ENCODE results near the gene GIMAP7. TPM values are rescaled to one million over a fixed set of nuclear protein-coding genes. Genes with fewer than 3 reads are reported as not detected.

Gene GIMAP7
- total RNA-seq (100 to 1,000 TPM in 5 of 7 donors, 10 to 100 TPM in 2; 71.2 to 137 (median 102) TPM), polyA plus RNA-seq (100 to 1,000 TPM in 1 of 3 donors, 10 to 100 TPM in 2; 48.7 to 103 (median 68.0) TPM)
- long read RNA-seq, donor 1, transcript GIMAP7-201 (2 exons, 1,256 nt), result major isoform, 30 of 30 reads
- long read RNA-seq, donor 1, partial matches to known transcripts, result 0 of 30 reads
- long read RNA-seq, donor 1, other reads (novel, unspliced or antisense), result 0 of 30 reads
- long read RNA-seq, donor 2, transcript GIMAP7-201 (2 exons, 1,256 nt), result major isoform, 29 of 47 reads
- long read RNA-seq, donor 2, partial matches to known transcripts, result 18 of 47 reads
- long read RNA-seq, donor 2, other reads (novel, unspliced or antisense), result 0 of 47 reads

DNA sequence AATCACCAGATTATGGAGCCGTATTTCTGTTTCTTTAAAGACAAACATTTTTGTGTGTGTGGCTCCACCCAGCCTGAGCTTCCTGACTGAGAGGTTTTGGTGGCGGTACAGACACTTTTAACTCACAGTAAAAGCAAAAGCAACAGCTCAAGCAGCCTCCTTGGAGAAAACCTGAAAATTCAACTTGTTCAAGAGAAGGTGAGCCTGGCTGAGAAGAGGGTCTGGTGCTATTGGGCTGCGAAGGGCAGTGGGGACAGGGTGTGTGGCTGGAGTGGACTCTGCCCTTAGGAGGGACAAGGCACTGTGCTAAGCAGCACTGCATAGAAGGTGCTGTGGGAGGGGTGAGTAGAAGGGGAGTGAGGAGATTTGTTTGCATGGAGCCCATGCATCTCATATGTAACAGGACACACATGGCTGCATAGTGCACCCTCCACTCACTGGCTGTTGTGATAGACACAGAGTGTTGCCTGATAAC lies at the start of gene GIMAP7:
TSS of gene GIMAP7 (plus strand) at position 125 of the 475 bp plus-strand sequence. CDS start 5,103 bp downstream, outside the sequence.
- H3K36me3 ChIP-seq, result peaks cover 0 to 7% (median 1%) of the 10 kb centered on the region in 6 donors
- H3K9me3 ChIP-seq, result no peaks in the 10 kb centered on the region
- intact Hi-C loops (cut with DNase I; ENCODE audit: low total_unique reads), result no loop called here
- H3K4me1 ChIP-seq, result peaks cover 4 to 52% (median 14%) of the 10 kb centered on the region in 6 donors
- H3K27me3 ChIP-seq (replicated peaks in 1 of 7), result no peaks in the 10 kb centered on the region
- peak within 1 kb of the TSS; percentile 29 to 80 (median 58) for H3K4me3 ChIP-seq
- no peak for DNase-seq
- 5 to 15% (median 9%) methylated on average over 3 of the region's 3 CpGs for WGBS, 5 donors
- TF ChIP-seq POLR2A (IDR thresholded peaks at IDR 0.05) (peak in 2 of 3 donors; percentile 46 to 54), POLR2AphosphoS5 (IDR thresholded peaks at IDR 0.05) (peak in 2 of 3 donors; percentile 83 to 84), CTCF (IDR thresholded peaks at IDR 0.05 in 8 of 11, conservative IDR thresholded peaks at IDR 0.05 in 3 of 11) (no peak)
- H3K27ac ChIP-seq, result peak within 1 kb of the TSS; percentile 75 to 93 (median 86)

GRCh38 chr7:150464962-150465361 lies 49.7 kb upstream of the GIMAP7 start:
- no peaks in the 10 kb centered on the region for H3K27me3 ChIP-seq (replicated peaks in 1 of 7)
- H3K36me3 ChIP-seq, result peaks cover 0 to 76% (median 18%) of the 10 kb centered on the region in 6 donors
- intact Hi-C loops (cut with DNase I; ENCODE audit: low total_unique reads), result no loop called here
- DNase-seq, result no peak
- H3K4me3 ChIP-seq, result no peak overlapping the region
- peaks cover 0 to 42% (median 38%) of the 10 kb centered on the region in 8 donors for H3K9me3 ChIP-seq
- TF ChIP-seq POLR2AphosphoS5 (IDR thresholded peaks at IDR 0.05) (peak in 1 of 3 donors; percentile 4), CTCF (IDR thresholded peaks at IDR 0.05 in 8 of 11, conservative IDR thresholded peaks at IDR 0.05 in 3 of 11) (no peak)
- peak overlapping the region in 7 of 8 donors; percentile 7 to 74 (median 53) for H3K27ac ChIP-seq
- H3K4me1 ChIP-seq, result peaks cover 29 to 65% (median 59%) of the 10 kb centered on the region in 6 donors
- WGBS, 5 donors, result 81 to 100% (median 89%) methylated on average over 1 of the region's 1 CpG

DNA sequence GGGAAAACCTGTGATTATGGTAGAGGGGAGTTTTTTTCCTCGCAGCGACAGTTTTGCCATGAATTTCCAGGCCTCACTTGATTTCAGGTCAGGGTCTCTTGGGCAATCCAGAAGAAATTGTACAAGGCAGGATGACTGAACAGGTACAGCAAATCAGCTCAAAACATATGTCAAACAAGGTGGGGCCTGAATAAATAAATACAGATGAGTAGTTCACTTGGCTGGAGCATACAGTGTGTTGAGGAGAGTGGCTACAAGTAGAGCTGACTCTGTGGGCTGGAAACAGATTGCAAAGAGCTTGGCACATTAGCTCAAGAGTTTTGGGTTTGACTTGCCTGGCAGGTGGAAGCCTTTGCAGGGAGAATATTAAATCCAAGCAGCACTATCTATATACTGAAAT lies 49.3 kb upstream of the GIMAP7 start:
- DNase-seq, result no peak
- H3K9me3 ChIP-seq, result peaks cover 0 to 38% (median 34%) of the 10 kb centered on the region in 8 donors
- no peak overlapping the region for H3K4me3 ChIP-seq
- H3K4me1 ChIP-seq, result peaks cover 29 to 70% (median 63%) of the 10 kb centered on the region in 6 donors
- H3K27me3 ChIP-seq (replicated peaks in 1 of 7), result no peaks in the 10 kb centered on the region
- no peak for TF ChIP-seq POLR2AphosphoS5 (IDR thresholded peaks at IDR 0.05)
- TF ChIP-seq CTCF (IDR thresholded peaks at IDR 0.05 in 8 of 11, conservative IDR thresholded peaks at IDR 0.05 in 3 of 11), result no peak
- TF ChIP-seq POLR2A (IDR thresholded peaks at IDR 0.05), result no peak
- H3K27ac ChIP-seq, result peak overlapping the region in 7 of 8 donors; percentile 7 to 74 (median 53)
- 95 to 99% (median 98%) methylated on average over 2 of the region's 2 CpGs for WGBS, 5 donors
- H3K36me3 ChIP-seq, result peaks cover 0 to 74% (median 18%) of the 10 kb centered on the region in 6 donors
- intact Hi-C loops (cut with DNase I; ENCODE audit: low total_unique reads), result no loop called here

DNA sequence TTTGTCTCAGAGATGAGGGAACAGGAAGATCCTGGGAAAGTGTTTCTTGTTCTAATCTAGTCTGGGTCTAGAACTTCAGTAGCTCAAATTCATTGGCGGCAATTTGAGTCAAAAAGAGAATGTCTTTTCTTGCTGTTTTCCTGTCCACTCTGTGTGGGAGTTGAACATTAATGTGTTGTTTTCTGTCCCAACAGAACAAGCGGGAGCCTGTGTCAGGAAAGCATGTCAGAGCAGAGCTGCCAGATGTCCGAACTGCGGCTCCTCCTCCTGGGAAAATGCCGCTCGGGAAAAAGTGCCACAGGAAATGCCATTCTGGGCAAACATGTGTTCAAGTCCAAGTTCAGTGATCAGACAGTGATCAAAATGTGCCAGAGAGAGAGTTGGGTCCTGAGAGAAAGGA lies 48.2 kb upstream of the GIMAP7 start:
- Histone ChIP-seq H3K9me3 (peaks cover 0 to 27% (median 23%) of the 10 kb centered on the region in 8 donors), H3K4me3 (peak overlapping the region in 4 of 8 donors; percentile 12 to 49 (median 20)), H3K36me3 (peaks cover 0 to 74% (median 23%) of the 10 kb centered on the region in 6 donors), H3K27me3 (replicated peaks in 1 of 7) (no peaks in the 10 kb centered on the region), H3K27ac (peak overlapping the region; percentile 4 to 74 (median 49)), H3K4me1 (peaks cover 29 to 80% (median 68%) of the 10 kb centered on the region in 6 donors)
- no peak for DNase-seq
- TF ChIP-seq CTCF (IDR thresholded peaks at IDR 0.05 in 8 of 11, conservative IDR thresholded peaks at IDR 0.05 in 3 of 11), result no peak
- peak in 2 of 3 donors; percentile 30 to 48 for TF ChIP-seq POLR2AphosphoS5 (IDR thresholded peaks at IDR 0.05)
- WGBS, 5 donors, result 57 to 82% (median 66%) methylated on average over 6 of the region's 6 CpGs
- intact Hi-C loops (cut with DNase I; ENCODE audit: low total_unique reads), result no loop called here

All from spleen (tissue), 13 donors.